Measurements from ENCODE around the gene GATC. TPM values are rescaled to one million over a fixed set of nuclear protein-coding genes. Genes with fewer than 3 reads are reported as not detected.

Gene GATC
- total RNA-seq, 2 donors from 2014 or later = 11.6 to 13.6 TPM

GRCh38 chr12:120404271-120404670 is 42.0 kb upstream of the GATC start:
- no peak overlapping the region for H3K4me3 ChIP-seq
- no peak overlapping the region for H3K27ac ChIP-seq
- DNase-seq (ENCODE audit: low spot score) = no peak
- H3K27me3 ChIP-seq = no peaks in the 10 kb centered on the region
- no peaks in the 10 kb centered on the region for H3K36me3 ChIP-seq
- no peaks in the 10 kb centered on the region for H3K4me1 ChIP-seq
- TF ChIP-seq CTCF (IDR thresholded peaks at IDR 0.05) = no peak
- H3K9me3 ChIP-seq = no peaks in the 10 kb centered on the region

- no peak for DNase-seq (ENCODE audit: low spot score)
- no peak overlapping the region for H3K4me3 ChIP-seq
Observed at GRCh38 chr12:120406069-120406468, 40.2 kb upstream of the GATC start.

GRCh38 chr12:120406553-120406952 is 39.7 kb upstream of the GATC start:
- Histone ChIP-seq H3K27me3 (no peaks in the 10 kb centered on the region), H3K4me1 (no peaks in the 10 kb centered on the region), H3K9me3 (no peaks in the 10 kb centered on the region), H3K27ac (no peak overlapping the region), H3K36me3 (no peaks in the 10 kb centered on the region), H3K4me3 (no peak overlapping the region)
- TF ChIP-seq CTCF (IDR thresholded peaks at IDR 0.05) = no peak
- no peak for DNase-seq (ENCODE audit: low spot score)

More at GRCh38 chr12:120406069-120406468, 40.2 kb upstream of the GATC start:
- Histone ChIP-seq H3K27ac (no peak overlapping the region), H3K27me3 (no peaks in the 10 kb centered on the region), H3K36me3 (no peaks in the 10 kb centered on the region), H3K9me3 (no peaks in the 10 kb centered on the region), H3K4me1 (no peaks in the 10 kb centered on the region)
- TF ChIP-seq CTCF (IDR thresholded peaks at IDR 0.05) = no peak

GRCh38 chr12:120408771-120409170 is 37.5 kb upstream of the GATC start:
- no peaks in the 10 kb centered on the region for H3K27me3 ChIP-seq
- H3K4me3 ChIP-seq = no peak overlapping the region
- TF ChIP-seq CTCF (IDR thresholded peaks at IDR 0.05) = no peak
- no peak for DNase-seq (ENCODE audit: low spot score)
- H3K4me1 ChIP-seq = no peaks in the 10 kb centered on the region
- H3K36me3 ChIP-seq = no peaks in the 10 kb centered on the region
- no peak overlapping the region for H3K27ac ChIP-seq
- H3K9me3 ChIP-seq = no peaks in the 10 kb centered on the region

- H3K4me1 ChIP-seq = no peaks in the 10 kb centered on the region
- H3K4me3 ChIP-seq = no peak overlapping the region
- DNase-seq (ENCODE audit: low spot score) = no peak
- H3K27ac ChIP-seq = no peak overlapping the region
- TF ChIP-seq CTCF (IDR thresholded peaks at IDR 0.05) = no peak
- H3K27me3 ChIP-seq = no peaks in the 10 kb centered on the region
- H3K9me3 ChIP-seq = no peaks in the 10 kb centered on the region
- H3K36me3 ChIP-seq = no peaks in the 10 kb centered on the region
Observed at GRCh38 chr12:120412421-120412820, 33.8 kb upstream of the GATC start.

GRCh38 chr12:120413901-120414695 is 32.1 kb upstream of the GATC start:
- Histone ChIP-seq H3K36me3 (no peaks in the 10 kb centered on the region), H3K4me3 (no peak overlapping the region), H3K27ac (peak overlapping the region; percentile 35 to 82), H3K4me1 (no peaks in the 10 kb centered on the region), H3K9me3 (no peaks in the 10 kb centered on the region), H3K27me3 (no peaks in the 10 kb centered on the region)
- no peak for DNase-seq (ENCODE audit: low spot score)
- TF ChIP-seq CTCF (IDR thresholded peaks at IDR 0.05) = no peak
